Subcutaneous adipose tissue (tissue), 4 donors: ENCODE results near the gene FERD3L. TPM values are rescaled to one million over a fixed set of nuclear protein-coding genes. Genes with fewer than 3 reads are reported as not detected.

Experiments used
- CTCF ChIP-seq: fragments of 450-650 bp; IDR thresholded peaks from one replicate; pipeline ENCODE4 v1.5.1; 2016; ENCODE audit warnings: low read depth, mild to moderate bottlenecking, control low read depth, antibody characterized with exemption, moderate library complexity
- total RNA-seq, 4 donors: library from RNA; depleted of rRNA; stranded (reverse); fragments of >200 nt; gene quantifications; one replicate each; pipeline ENCODE4 v1.1.0, GENCODE V29; 2016

Gene FERD3L
- total RNA-seq, 4 donors from 2014 or later = not detected

GRCh38 chr7:19109000-19109946 lies 35.9 kb downstream of the FERD3L start:
- TF ChIP-seq CTCF = no peak

- no peak for TF ChIP-seq CTCF
Observed at GRCh38 chr7:19107356-19108146, 37.7 kb downstream of the FERD3L start.

GRCh38 chr7:19107081-19107355 lies 38.2 kb downstream of the FERD3L start:
- TF ChIP-seq CTCF = no peak

- TF ChIP-seq CTCF = no peak
Observed at GRCh38 chr7:19106241-19107080, 38.8 kb downstream of the FERD3L start.

- no peak for TF ChIP-seq CTCF
Observed at GRCh38 chr7:19105546-19105945, 39.7 kb downstream of the FERD3L start.

GRCh38 chr7:19104811-19105210 lies 40.4 kb downstream of the FERD3L start:
- no peak for TF ChIP-seq CTCF
